Measurements from ENCODE around the gene ENC1. TPM values are rescaled to one million over a fixed set of nuclear protein-coding genes. Genes with fewer than 3 reads are reported as not detected.

Gene ENC1
- total RNA-seq (2021) (6.3 and 7.9 TPM in 2 replicates), Bru-seq, nascent RNA (percentile 68 among the genes with signal in this experiment), BruChase-seq, experiment 1, labeled RNA remaining after a 2-hour chase (percentile 78 among the genes with signal in this experiment), BruChase-seq, experiment 2, labeled RNA remaining after a 6-hour chase (percentile 54 among the genes with signal in this experiment)
- long read RNA-seq: 0 reads

DNA sequence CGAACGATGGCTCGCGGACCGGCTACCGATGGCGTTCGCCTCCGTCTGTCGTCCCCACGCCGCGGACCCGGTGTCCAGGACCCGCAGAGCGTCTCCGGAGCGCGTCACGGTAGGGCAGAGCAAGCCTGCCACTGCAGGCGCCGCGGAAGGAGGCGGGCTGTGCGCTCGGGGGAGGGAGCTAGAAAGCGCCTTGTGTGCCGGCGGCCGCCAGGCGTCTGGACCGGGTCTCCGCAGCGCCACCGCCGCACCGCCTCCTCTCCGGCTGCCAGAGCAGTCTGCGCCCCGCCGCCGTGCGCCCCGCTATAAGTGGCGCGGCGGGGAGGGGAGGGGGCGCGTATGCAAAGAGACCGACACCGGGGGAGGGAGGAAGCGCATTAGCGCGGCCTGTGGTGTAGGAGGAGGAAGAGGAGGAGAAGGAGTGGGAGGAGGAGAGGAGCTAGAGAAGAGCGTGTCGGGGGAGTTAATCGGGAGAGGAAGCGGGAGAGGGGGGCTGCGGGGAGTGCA lies at the start of gene ENC1:
TSS of gene ENC1 (minus strand) at position 279 of the 504 bp plus-strand sequence. CDS start 4,243 bp downstream, outside the sequence.
- intact Hi-C loops (cut with micrococcal nuclease; ENCODE audit: unreplicated experiment): loop anchor here (2.0 to 10.0 kb wide), 7 partner anchors 208 to 1050 kb away; no protein-coding TSS in a partner anchor
- Histone ChIP-seq H3K4me3 (ENCODE audit: low read depth, low read length, poor library complexity, severe bottlenecking) (peak within 1 kb of the TSS; percentile 68), H3K4me1 (ENCODE audit: insufficient read depth, low read length, poor library complexity, severe bottlenecking) (peaks cover 28% of the 10 kb centered on the region), H3K9me3 (ENCODE audit: low read depth, low read length, poor library complexity, severe bottlenecking) (no peaks in the 10 kb centered on the region), H3K27me3 (replicated peaks; ENCODE audit: insufficient read depth, low read depth, low read length, poor library complexity) (no peaks in the 10 kb centered on the region), H3K27ac (ENCODE audit: low read depth, low read length, poor library complexity, severe bottlenecking) (peak within 1 kb of the TSS; percentile 62), H3K36me3 (ENCODE audit: insufficient read depth, low read length, poor library complexity, severe bottlenecking) (no peaks in the 10 kb centered on the region)
- BruUV-seq (replicated peaks): no TSS peak
- CTCF ChIA-PET: interaction anchor here (0.8 to 1.1 kb wide), 3 partner anchors 65 to 1049 kb away, joined by 3 to 19 read pairs (median 4); no protein-coding TSS in a partner anchor
- TF ChIP-seq, protein P1, sequence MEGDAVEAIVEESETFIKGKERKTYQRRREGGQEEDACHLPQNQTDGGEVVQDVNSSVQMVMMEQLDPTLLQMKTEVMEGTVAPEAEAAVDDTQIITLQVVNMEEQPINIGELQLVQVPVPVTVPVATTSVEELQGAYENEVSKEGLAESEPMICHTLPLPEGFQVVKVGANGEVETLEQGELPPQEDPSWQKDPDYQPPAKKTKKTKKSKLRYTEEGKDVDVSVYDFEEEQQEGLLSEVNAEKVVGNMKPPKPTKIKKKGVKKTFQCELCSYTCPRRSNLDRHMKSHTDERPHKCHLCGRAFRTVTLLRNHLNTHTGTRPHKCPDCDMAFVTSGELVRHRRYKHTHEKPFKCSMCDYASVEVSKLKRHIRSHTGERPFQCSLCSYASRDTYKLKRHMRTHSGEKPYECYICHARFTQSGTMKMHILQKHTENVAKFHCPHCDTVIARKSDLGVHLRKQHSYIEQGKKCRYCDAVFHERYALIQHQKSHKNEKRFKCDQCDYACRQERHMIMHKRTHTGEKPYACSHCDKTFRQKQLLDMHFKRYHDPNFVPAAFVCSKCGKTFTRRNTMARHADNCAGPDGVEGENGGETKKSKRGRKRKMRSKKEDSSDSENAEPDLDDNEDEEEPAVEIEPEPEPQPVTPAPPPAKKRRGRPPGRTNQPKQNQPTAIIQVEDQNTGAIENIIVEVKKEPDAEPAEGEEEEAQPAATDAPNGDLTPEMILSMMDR (conservative IDR thresholded peaks at IDR 0.05; ENCODE audit: low read depth, low read length): peak; percentile 53
- no peak for TF ChIP-seq EZH2 (IDR thresholded peaks at IDR 0.05; ENCODE audit: borderline replicate concordance, low read depth, low read length, poor library complexity, severe bottlenecking)
- POLR2A ChIA-PET (ENCODE audit: low non-redundant PET): interaction anchor here (0.6 kb wide), 2 partner anchors 621 to 649 kb away, joined by 3 read pairs; no protein-coding TSS in a partner anchor
- peak; percentile 93 for DNase-seq (ENCODE audit: low spot score)

DNA sequence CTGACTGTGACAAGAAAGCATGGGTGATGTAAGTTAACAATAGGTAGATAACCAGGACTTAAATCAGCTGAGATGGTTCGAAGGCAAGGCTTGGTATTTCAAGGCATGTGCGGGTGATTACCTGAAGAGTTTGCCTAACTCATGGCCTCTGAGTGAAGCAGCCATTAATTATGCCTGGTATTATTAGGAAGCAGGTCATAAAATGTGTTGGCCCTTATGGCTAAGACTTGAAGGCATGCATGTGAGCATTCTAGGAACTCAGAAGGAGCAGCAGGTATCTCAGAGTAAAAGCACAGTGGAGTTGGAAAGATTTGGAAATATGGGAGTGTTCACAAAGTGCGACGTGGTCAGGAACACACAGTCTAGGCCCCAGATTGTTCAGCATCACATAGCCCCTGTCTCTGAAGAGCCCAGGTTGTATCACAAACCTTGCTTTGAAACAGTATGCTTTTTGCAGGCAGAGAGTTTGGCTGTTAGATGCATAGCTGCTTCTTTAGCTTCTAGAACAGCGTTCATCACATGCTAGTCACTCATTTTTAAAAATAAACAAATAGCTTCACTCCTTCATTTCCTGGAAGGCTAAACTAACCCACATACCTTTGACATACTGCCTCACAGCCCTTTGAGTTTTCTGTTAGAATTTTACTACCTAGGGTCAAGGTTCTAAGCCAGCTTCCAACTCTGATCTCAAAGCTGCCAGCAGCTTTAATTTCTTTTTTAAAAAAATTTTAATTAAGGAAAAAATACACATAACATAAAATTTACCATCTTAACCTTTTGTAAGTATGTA lies 46.6 kb upstream of the ENC1 start:
- DNase-seq (ENCODE audit: low spot score): no peak
- Histone ChIP-seq H3K27ac (ENCODE audit: low read depth, low read length, poor library complexity, severe bottlenecking) (no peak overlapping the region), H3K36me3 (ENCODE audit: insufficient read depth, low read length, poor library complexity, severe bottlenecking) (no peaks in the 10 kb centered on the region), H3K9me3 (ENCODE audit: low read depth, low read length, poor library complexity, severe bottlenecking) (no peaks in the 10 kb centered on the region), H3K4me3 (ENCODE audit: low read depth, low read length, poor library complexity, severe bottlenecking) (no peak overlapping the region), H3K27me3 (replicated peaks; ENCODE audit: insufficient read depth, low read depth, low read length, poor library complexity) (no peaks in the 10 kb centered on the region), H3K4me1 (ENCODE audit: insufficient read depth, low read length, poor library complexity, severe bottlenecking) (no peaks in the 10 kb centered on the region)
- TF ChIP-seq EZH2 (IDR thresholded peaks at IDR 0.05; ENCODE audit: borderline replicate concordance, low read depth, low read length, poor library complexity, severe bottlenecking): no peak
- TF ChIP-seq, protein P1 (conservative IDR thresholded peaks at IDR 0.05; ENCODE audit: low read depth, low read length): no peak
- intact Hi-C loops (cut with micrococcal nuclease; ENCODE audit: unreplicated experiment): no loop called here
- BruUV-seq (replicated peaks): no TSS peak
- CTCF ChIA-PET: no interaction called here
- POLR2A ChIA-PET (ENCODE audit: low non-redundant PET): no interaction called here

- Histone ChIP-seq H3K4me1 (ENCODE audit: insufficient read depth, low read length, poor library complexity, severe bottlenecking) (no peaks in the 10 kb centered on the region), H3K27me3 (replicated peaks; ENCODE audit: insufficient read depth, low read depth, low read length, poor library complexity) (no peaks in the 10 kb centered on the region), H3K27ac (ENCODE audit: low read depth, low read length, poor library complexity, severe bottlenecking) (no peak overlapping the region), H3K4me3 (ENCODE audit: low read depth, low read length, poor library complexity, severe bottlenecking) (peak overlapping the region; percentile 82), H3K9me3 (ENCODE audit: low read depth, low read length, poor library complexity, severe bottlenecking) (no peaks in the 10 kb centered on the region), H3K36me3 (ENCODE audit: insufficient read depth, low read length, poor library complexity, severe bottlenecking) (no peaks in the 10 kb centered on the region)
- TF ChIP-seq, protein P1 (conservative IDR thresholded peaks at IDR 0.05; ENCODE audit: low read depth, low read length): no peak
- TF ChIP-seq EZH2 (IDR thresholded peaks at IDR 0.05; ENCODE audit: borderline replicate concordance, low read depth, low read length, poor library complexity, severe bottlenecking): no peak
- TSS peak; percentile 44 for BruUV-seq (replicated peaks)
- ChIA-PET POLR2A (ENCODE audit: low non-redundant PET) (no interaction called here), CTCF (no interaction called here)
- no peak for DNase-seq (ENCODE audit: low spot score)
- intact Hi-C loops (cut with micrococcal nuclease; ENCODE audit: unreplicated experiment): no loop called here
Measured at GRCh38 chr5:74685979-74686631, 45.6 kb upstream of the ENC1 start.
